ENCODE data around the gene GABBR2.

The GABBR2 gene

GRCh38 chr9:98370300-98370975, 338.3 kb downstream of the GABBR2 start:
- Histone ChIP-seq H3K4me2 (ENCODE audit: low read depth, low read length) (no peak overlapping the region), H3K27me3 (replicated peaks; ENCODE audit: insufficient read depth, low read length) (no peaks in the 10 kb centered on the region), H3F3A (ENCODE audit: insufficient read depth, low read length) (no peaks in the 10 kb centered on the region), H3K9me2 (replicated peaks; ENCODE audit: insufficient read depth, low read length) (no peaks in the 10 kb centered on the region), H3K27ac (ENCODE audit: low read length) (no peak overlapping the region), H3K9me3 (replicated peaks; ENCODE audit: insufficient read depth, low read length) (0 out of 2 replicates have a peak, but pooled peaks cover 3% of the 10 kb centered on the region), H3K36me3 (replicated peaks; ENCODE audit: insufficient read depth, low read length) (no peaks in the 10 kb centered on the region), H3K4me1 (ENCODE audit: low read length) (no peaks in the 10 kb centered on the region), H4K20me1 (ENCODE audit: insufficient read depth, low read length) (no peaks in the 10 kb centered on the region), H3K79me2 (ENCODE audit: low read length) (no peaks in the 10 kb centered on the region), H3K9ac (ENCODE audit: low read length) (no peak overlapping the region), H2AFZ (ENCODE audit: low read length) (no peak overlapping the region), H3K4me3 (ENCODE audit: low read length) (no peak overlapping the region)
- DNase-seq = no peak
- TF ChIP-seq EZH2phosphoT487 (IDR thresholded peaks at IDR 0.05; ENCODE audit: low read length) (no peak), EZH2 (optimal IDR thresholded peaks at IDR 0.05; ENCODE audit: low read depth, low read length) (no peak)
- TF ChIP-seq, protein P1, sequence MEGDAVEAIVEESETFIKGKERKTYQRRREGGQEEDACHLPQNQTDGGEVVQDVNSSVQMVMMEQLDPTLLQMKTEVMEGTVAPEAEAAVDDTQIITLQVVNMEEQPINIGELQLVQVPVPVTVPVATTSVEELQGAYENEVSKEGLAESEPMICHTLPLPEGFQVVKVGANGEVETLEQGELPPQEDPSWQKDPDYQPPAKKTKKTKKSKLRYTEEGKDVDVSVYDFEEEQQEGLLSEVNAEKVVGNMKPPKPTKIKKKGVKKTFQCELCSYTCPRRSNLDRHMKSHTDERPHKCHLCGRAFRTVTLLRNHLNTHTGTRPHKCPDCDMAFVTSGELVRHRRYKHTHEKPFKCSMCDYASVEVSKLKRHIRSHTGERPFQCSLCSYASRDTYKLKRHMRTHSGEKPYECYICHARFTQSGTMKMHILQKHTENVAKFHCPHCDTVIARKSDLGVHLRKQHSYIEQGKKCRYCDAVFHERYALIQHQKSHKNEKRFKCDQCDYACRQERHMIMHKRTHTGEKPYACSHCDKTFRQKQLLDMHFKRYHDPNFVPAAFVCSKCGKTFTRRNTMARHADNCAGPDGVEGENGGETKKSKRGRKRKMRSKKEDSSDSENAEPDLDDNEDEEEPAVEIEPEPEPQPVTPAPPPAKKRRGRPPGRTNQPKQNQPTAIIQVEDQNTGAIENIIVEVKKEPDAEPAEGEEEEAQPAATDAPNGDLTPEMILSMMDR (IDR thresholded peaks at IDR 0.05; ENCODE audit: low read length) = no peak

DNA sequence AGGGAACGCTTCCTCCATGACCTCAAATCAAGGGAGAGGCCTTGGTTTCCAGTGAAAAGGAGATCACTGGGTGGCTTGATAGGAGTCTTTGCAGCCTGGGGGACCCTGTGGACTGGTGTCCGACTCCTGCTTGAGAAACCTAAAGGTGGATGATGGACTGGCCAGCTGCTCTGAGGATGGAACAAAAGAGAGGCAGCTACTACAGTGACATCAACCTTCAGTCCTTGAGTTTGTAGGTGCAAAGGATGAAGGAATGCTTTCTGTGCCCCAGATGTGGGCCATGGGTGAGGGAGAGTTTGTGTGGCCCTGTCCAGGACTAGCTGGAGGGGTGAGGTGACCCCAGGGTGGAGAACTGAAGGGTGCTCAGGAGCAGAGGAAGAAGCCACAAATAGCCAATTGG, 338.8 kb downstream of the GABBR2 start:
- no peaks in the 10 kb centered on the region for H3K27me3 ChIP-seq (replicated peaks; ENCODE audit: insufficient read depth, low read length)
- no peaks in the 10 kb centered on the region for H3K9me2 ChIP-seq (replicated peaks; ENCODE audit: insufficient read depth, low read length)
- no peak for DNase-seq
- no peak for TF ChIP-seq EZH2 (optimal IDR thresholded peaks at IDR 0.05; ENCODE audit: low read depth, low read length)
- no peak overlapping the region for H3K9ac ChIP-seq (ENCODE audit: low read length)
- no peaks in the 10 kb centered on the region for H3K79me2 ChIP-seq (ENCODE audit: low read length)
- H3K4me2 ChIP-seq (ENCODE audit: low read depth, low read length) = no peak overlapping the region
- no peak overlapping the region for H3K4me3 ChIP-seq (ENCODE audit: low read length)
- H2AFZ ChIP-seq (ENCODE audit: low read length) = no peak overlapping the region
- H3K27ac ChIP-seq (ENCODE audit: low read length) = no peak overlapping the region
- H3K36me3 ChIP-seq (replicated peaks; ENCODE audit: insufficient read depth, low read length) = no peaks in the 10 kb centered on the region
- H3F3A ChIP-seq (ENCODE audit: insufficient read depth, low read length) = no peaks in the 10 kb centered on the region
- H4K20me1 ChIP-seq (ENCODE audit: insufficient read depth, low read length) = no peaks in the 10 kb centered on the region
- H3K9me3 ChIP-seq (replicated peaks; ENCODE audit: insufficient read depth, low read length) = 0 out of 2 replicates have a peak, but pooled peaks cover 3% of the 10 kb centered on the region
- H3K4me1 ChIP-seq (ENCODE audit: low read length) = no peaks in the 10 kb centered on the region

- no peaks in the 10 kb centered on the region for H3K79me2 ChIP-seq (ENCODE audit: low read length)
- no peaks in the 10 kb centered on the region for H4K20me1 ChIP-seq (ENCODE audit: insufficient read depth, low read length)
- H3K9ac ChIP-seq (ENCODE audit: low read length) = no peak overlapping the region
- no peak overlapping the region for H2AFZ ChIP-seq (ENCODE audit: low read length)
- H3K36me3 ChIP-seq (replicated peaks; ENCODE audit: insufficient read depth, low read length) = no peaks in the 10 kb centered on the region
- TF ChIP-seq, protein P1 (IDR thresholded peaks at IDR 0.05; ENCODE audit: low read length) = no peak
- TF ChIP-seq EZH2phosphoT487 (IDR thresholded peaks at IDR 0.05; ENCODE audit: low read length) = no peak
- no peak for TF ChIP-seq EZH2 (optimal IDR thresholded peaks at IDR 0.05; ENCODE audit: low read depth, low read length)
- no peak overlapping the region for H3K4me3 ChIP-seq (ENCODE audit: low read length)
- DNase-seq = no peak
- H3K9me3 ChIP-seq (replicated peaks; ENCODE audit: insufficient read depth, low read length) = 0 out of 2 replicates have a peak, but pooled peaks cover 3% of the 10 kb centered on the region
- H3K9me2 ChIP-seq (replicated peaks; ENCODE audit: insufficient read depth, low read length) = no peaks in the 10 kb centered on the region
- no peak overlapping the region for H3K27ac ChIP-seq (ENCODE audit: low read length)
- H3F3A ChIP-seq (ENCODE audit: insufficient read depth, low read length) = no peaks in the 10 kb centered on the region
- no peak overlapping the region for H3K4me2 ChIP-seq (ENCODE audit: low read depth, low read length)
- no peaks in the 10 kb centered on the region for H3K4me1 ChIP-seq (ENCODE audit: low read length)
- H3K27me3 ChIP-seq (replicated peaks; ENCODE audit: insufficient read depth, low read length) = no peaks in the 10 kb centered on the region
Observed at GRCh38 chr9:98369471-98369870, 339.3 kb downstream of the GABBR2 start.

DNA sequence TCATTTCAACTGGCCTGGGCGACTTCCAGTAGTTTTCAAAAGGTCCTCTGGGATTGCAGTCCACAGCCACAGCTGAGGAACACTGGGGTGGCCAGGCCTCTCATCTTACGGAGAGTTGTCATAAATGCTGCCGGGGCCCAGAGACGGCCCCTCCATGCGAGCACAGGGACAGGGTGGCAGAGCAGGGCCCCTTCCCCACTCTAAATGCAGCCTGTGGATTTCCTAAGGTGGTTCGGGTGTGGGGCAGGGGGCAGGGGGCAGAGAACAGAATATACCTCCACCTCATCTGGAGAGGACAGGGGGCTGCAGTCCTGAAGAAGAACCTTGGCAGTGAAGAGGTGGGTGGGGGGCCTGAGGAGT, 339.7 kb downstream of the GABBR2 start:
- no peak for DNase-seq
- H3K27me3 ChIP-seq (replicated peaks; ENCODE audit: insufficient read depth, low read length) = no peaks in the 10 kb centered on the region
- no peaks in the 10 kb centered on the region for H3F3A ChIP-seq (ENCODE audit: insufficient read depth, low read length)
- no peak overlapping the region for H3K4me3 ChIP-seq (ENCODE audit: low read length)
- 0 out of 2 replicates have a peak, but pooled peaks cover 3% of the 10 kb centered on the region for H3K9me3 ChIP-seq (replicated peaks; ENCODE audit: insufficient read depth, low read length)
- H2AFZ ChIP-seq (ENCODE audit: low read length) = no peak overlapping the region
- no peaks in the 10 kb centered on the region for H3K9me2 ChIP-seq (replicated peaks; ENCODE audit: insufficient read depth, low read length)
- H4K20me1 ChIP-seq (ENCODE audit: insufficient read depth, low read length) = no peaks in the 10 kb centered on the region
- H3K36me3 ChIP-seq (replicated peaks; ENCODE audit: insufficient read depth, low read length) = no peaks in the 10 kb centered on the region
- no peak overlapping the region for H3K9ac ChIP-seq (ENCODE audit: low read length)
- no peaks in the 10 kb centered on the region for H3K79me2 ChIP-seq (ENCODE audit: low read length)
- TF ChIP-seq, protein P1 (IDR thresholded peaks at IDR 0.05; ENCODE audit: low read length) = no peak
- TF ChIP-seq EZH2phosphoT487 (IDR thresholded peaks at IDR 0.05; ENCODE audit: low read length) (no peak), EZH2 (optimal IDR thresholded peaks at IDR 0.05; ENCODE audit: low read depth, low read length) (no peak)
- no peaks in the 10 kb centered on the region for H3K4me1 ChIP-seq (ENCODE audit: low read length)
- no peak overlapping the region for H3K27ac ChIP-seq (ENCODE audit: low read length)
- no peak overlapping the region for H3K4me2 ChIP-seq (ENCODE audit: low read depth, low read length)

Measured in MM.1S (cell line).